ENCODE measurements around the gene LLGL1.

The LLGL1 gene

DNA sequence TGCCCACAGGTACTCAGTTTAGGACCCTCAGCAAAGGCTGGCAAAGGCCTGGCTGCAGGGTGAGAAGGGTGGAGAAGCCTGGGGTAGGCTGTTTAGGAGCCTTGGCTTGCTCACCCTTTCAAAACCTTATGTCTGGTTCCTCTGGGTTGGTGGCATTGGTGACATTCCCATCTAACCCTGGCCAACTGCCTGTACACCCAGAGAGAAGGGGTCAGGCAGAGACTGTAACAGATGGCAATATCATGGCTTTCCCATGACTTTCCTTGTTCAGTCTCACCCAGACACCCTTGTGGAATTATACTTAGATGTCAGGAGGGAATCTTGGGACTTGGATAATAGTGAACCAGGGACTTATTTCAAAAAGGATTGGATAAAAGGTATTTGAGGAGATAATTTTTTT, 18.5 kb upstream of the LLGL1 start:
- TF ChIP-seq, protein P1, sequence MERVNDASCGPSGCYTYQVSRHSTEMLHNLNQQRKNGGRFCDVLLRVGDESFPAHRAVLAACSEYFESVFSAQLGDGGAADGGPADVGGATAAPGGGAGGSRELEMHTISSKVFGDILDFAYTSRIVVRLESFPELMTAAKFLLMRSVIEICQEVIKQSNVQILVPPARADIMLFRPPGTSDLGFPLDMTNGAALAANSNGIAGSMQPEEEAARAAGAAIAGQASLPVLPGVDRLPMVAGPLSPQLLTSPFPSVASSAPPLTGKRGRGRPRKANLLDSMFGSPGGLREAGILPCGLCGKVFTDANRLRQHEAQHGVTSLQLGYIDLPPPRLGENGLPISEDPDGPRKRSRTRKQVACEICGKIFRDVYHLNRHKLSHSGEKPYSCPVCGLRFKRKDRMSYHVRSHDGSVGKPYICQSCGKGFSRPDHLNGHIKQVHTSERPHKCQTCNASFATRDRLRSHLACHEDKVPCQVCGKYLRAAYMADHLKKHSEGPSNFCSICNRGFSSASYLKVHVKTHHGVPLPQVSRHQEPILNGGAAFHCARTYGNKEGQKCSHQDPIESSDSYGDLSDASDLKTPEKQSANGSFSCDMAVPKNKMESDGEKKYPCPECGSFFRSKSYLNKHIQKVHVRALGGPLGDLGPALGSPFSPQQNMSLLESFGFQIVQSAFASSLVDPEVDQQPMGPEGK (CRISPR knock-in tag; IDR thresholded peaks at IDR 0.05; ENCODE audit: borderline replicate concordance): no peak
- TF ChIP-seq CSRNP3 (CRISPR knock-in tag; IDR thresholded peaks at IDR 0.05): no peak
- TF ChIP-seq ARNTL (CRISPR knock-in tag; IDR thresholded peaks at IDR 0.05; ENCODE audit: borderline replicate concordance, low read depth): no peak
- TF ChIP-seq, protein P2, sequence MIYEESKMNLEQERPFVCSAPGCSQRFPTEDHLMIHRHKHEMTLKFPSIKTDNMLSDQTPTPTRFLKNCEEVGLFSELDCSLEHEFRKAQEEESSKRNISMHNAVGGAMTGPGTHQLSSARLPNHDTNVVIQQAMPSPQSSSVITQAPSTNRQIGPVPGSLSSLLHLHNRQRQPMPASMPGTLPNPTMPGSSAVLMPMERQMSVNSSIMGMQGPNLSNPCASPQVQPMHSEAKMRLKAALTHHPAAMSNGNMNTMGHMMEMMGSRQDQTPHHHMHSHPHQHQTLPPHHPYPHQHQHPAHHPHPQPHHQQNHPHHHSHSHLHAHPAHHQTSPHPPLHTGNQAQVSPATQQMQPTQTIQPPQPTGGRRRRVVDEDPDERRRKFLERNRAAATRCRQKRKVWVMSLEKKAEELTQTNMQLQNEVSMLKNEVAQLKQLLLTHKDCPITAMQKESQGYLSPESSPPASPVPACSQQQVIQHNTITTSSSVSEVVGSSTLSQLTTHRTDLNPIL (CRISPR knock-in tag; IDR thresholded peaks at IDR 0.05; ENCODE audit: low read depth): no peak
- TF ChIP-seq TCF4 (CRISPR knock-in tag; IDR thresholded peaks at IDR 0.05; ENCODE audit: borderline replicate concordance): no peak
- TF ChIP-seq ZFP3 (CRISPR knock-in tag; IDR thresholded peaks at IDR 0.05): no peak
- no peak for TF ChIP-seq ESRRG (CRISPR knock-in tag; IDR thresholded peaks at IDR 0.05)
- TF ChIP-seq ZFP30 (CRISPR knock-in tag; IDR thresholded peaks at IDR 0.05): no peak
- TF ChIP-seq TOX (CRISPR knock-in tag; IDR thresholded peaks at IDR 0.05; ENCODE audit: borderline replicate concordance): no peak
- no peak for TF ChIP-seq GLIS3 (CRISPR knock-in tag; IDR thresholded peaks at IDR 0.05)

GRCh38 chr17:18208092-18208491, 17.3 kb upstream of the LLGL1 start:
- TF ChIP-seq, protein P2 (CRISPR knock-in tag; IDR thresholded peaks at IDR 0.05; ENCODE audit: low read depth): no peak
- TF ChIP-seq ZC3H10 (CRISPR knock-in tag; IDR thresholded peaks at IDR 0.05) (no peak), CSDC2 (CRISPR knock-in tag; IDR thresholded peaks at IDR 0.05) (no peak), TOX (CRISPR knock-in tag; IDR thresholded peaks at IDR 0.05; ENCODE audit: borderline replicate concordance) (no peak), ZFP3 (CRISPR knock-in tag; IDR thresholded peaks at IDR 0.05) (no peak), CSRNP3 (CRISPR knock-in tag; IDR thresholded peaks at IDR 0.05) (no peak), TSHZ2 (CRISPR knock-in tag; IDR thresholded peaks at IDR 0.05) (no peak), ZNF8 (CRISPR knock-in tag; IDR thresholded peaks at IDR 0.05) (no peak)
- TF ChIP-seq, protein P1 (CRISPR knock-in tag; IDR thresholded peaks at IDR 0.05; ENCODE audit: borderline replicate concordance): no peak
- no peak for ATAC-seq

More for the DNA sequence above, 18.5 kb upstream of the LLGL1 start:
- ATAC-seq: no peak

DNA sequence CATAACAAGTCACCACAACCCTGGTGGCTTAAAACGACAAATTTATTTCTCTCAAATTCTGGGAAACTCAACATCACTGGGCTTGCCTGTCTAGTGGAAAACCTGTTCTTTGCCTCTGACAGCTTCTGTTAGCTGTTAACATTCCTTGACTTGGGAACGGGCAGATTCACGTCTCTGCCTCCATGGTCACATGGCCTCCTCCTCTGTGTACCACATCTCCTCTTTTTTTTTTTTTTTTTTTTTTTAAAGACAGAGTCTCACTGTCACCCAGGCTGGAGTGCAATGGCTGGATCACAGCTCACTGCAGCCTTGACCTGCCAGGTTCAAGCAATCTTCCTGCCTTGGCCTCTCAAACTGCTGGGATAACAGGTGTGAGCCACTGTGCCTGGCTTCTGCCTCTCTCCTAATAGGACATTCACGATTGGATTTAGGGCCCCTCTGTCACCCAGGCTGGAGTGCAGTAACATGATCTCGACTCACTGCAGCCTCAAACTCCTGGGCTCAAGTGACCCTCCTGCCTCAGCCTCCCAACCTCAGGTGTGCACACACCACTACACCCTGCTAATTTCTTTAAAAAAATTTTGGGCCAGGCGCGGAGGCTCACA, 11.7 kb upstream of the LLGL1 start:
- no peak for ATAC-seq
- TF ChIP-seq CSDC2 (CRISPR knock-in tag; IDR thresholded peaks at IDR 0.05) (no peak), GLIS3 (CRISPR knock-in tag; IDR thresholded peaks at IDR 0.05) (no peak), ZFP30 (CRISPR knock-in tag; IDR thresholded peaks at IDR 0.05) (no peak), ZFP3 (CRISPR knock-in tag; IDR thresholded peaks at IDR 0.05) (no peak), TOX (CRISPR knock-in tag; IDR thresholded peaks at IDR 0.05; ENCODE audit: borderline replicate concordance) (no peak), ZC3H10 (CRISPR knock-in tag; IDR thresholded peaks at IDR 0.05) (no peak), ESRRG (CRISPR knock-in tag; IDR thresholded peaks at IDR 0.05) (no peak), RARB (CRISPR knock-in tag; IDR thresholded peaks at IDR 0.05) (no peak), CSRNP3 (CRISPR knock-in tag; IDR thresholded peaks at IDR 0.05) (no peak), PPARA (CRISPR knock-in tag; IDR thresholded peaks at IDR 0.05; ENCODE audit: borderline replicate concordance) (no peak), ZNF8 (CRISPR knock-in tag; IDR thresholded peaks at IDR 0.05) (no peak), BACH2 (CRISPR knock-in tag; IDR thresholded peaks at IDR 0.05; ENCODE audit: borderline replicate concordance) (no peak), TCF4 (CRISPR knock-in tag; IDR thresholded peaks at IDR 0.05; ENCODE audit: borderline replicate concordance) (no peak)
- TF ChIP-seq, protein P2 (CRISPR knock-in tag; IDR thresholded peaks at IDR 0.05; ENCODE audit: low read depth): no peak
